ENCODE data around the gene ZNF750. TPM values are rescaled to one million over a fixed set of nuclear protein-coding genes. Genes with fewer than 3 reads are reported as not detected.

The ZNF750 gene
- total and polyA plus RNA-seq, 2 experiments from 2014 or later, result 0.13 to 0.17 TPM

DNA sequence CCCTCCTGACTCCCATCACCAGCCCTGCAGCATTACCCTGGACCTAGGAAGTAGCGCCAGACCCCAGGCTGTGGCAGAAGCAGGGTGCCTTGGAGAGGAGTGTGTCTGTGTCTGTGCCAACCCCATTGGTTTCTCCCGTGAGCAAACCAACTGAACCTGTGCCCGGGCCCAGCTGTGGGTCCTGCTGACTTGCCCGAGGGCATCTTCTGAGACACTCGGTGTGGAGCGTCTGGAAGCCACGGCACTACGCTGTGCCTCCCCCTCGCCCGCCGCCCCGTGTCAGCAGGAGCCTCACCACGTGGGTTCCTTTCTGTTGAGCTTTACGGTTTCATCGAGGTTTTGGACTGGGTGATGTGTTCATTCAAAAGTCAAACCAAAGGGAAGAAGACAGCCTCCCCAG, 27.8 kb downstream of the ZNF750 start:
- Histone ChIP-seq H3K27me3 (ENCODE audit: insufficient read depth) (no peaks in the 10 kb centered on the region), H3K79me2 (replicated peaks; ENCODE audit: insufficient read depth) (no peaks in the 10 kb centered on the region), H3K4me1 (ENCODE audit: insufficient read depth) (no peaks in the 10 kb centered on the region), H2AFZ (no peak overlapping the region), H4K20me1 (replicated peaks; ENCODE audit: insufficient read depth) (peaks cover 4% of the 10 kb centered on the region), H3K27ac (ENCODE audit: low read depth) (no peak overlapping the region), H3K4me3 (no peak overlapping the region), H3F3A (replicated peaks; ENCODE audit: low read depth) (no peaks in the 10 kb centered on the region), H3K36me3 (ENCODE audit: insufficient read depth) (peaks cover 17% of the 10 kb centered on the region; the same call in 1 of the 2 replicates), H3K9me2 (ENCODE audit: insufficient read depth) (no peaks in the 10 kb centered on the region), H3K4me2 (no peak overlapping the region)
- ATAC-seq (no peak), DNase-seq (ENCODE audit: low spot score) (no peak)
- no peak overlapping the region for H3K4me3 Mint-ChIP-seq
- H3K36me3 Mint-ChIP-seq (ENCODE audit: low read depth), result peaks cover 65% of the 10 kb centered on the region
- no peak for TF ChIP-seq ZNF462 (CRISPR knock-in tag; IDR thresholded peaks at IDR 0.05)
- TF ChIP-seq, protein P1, sequence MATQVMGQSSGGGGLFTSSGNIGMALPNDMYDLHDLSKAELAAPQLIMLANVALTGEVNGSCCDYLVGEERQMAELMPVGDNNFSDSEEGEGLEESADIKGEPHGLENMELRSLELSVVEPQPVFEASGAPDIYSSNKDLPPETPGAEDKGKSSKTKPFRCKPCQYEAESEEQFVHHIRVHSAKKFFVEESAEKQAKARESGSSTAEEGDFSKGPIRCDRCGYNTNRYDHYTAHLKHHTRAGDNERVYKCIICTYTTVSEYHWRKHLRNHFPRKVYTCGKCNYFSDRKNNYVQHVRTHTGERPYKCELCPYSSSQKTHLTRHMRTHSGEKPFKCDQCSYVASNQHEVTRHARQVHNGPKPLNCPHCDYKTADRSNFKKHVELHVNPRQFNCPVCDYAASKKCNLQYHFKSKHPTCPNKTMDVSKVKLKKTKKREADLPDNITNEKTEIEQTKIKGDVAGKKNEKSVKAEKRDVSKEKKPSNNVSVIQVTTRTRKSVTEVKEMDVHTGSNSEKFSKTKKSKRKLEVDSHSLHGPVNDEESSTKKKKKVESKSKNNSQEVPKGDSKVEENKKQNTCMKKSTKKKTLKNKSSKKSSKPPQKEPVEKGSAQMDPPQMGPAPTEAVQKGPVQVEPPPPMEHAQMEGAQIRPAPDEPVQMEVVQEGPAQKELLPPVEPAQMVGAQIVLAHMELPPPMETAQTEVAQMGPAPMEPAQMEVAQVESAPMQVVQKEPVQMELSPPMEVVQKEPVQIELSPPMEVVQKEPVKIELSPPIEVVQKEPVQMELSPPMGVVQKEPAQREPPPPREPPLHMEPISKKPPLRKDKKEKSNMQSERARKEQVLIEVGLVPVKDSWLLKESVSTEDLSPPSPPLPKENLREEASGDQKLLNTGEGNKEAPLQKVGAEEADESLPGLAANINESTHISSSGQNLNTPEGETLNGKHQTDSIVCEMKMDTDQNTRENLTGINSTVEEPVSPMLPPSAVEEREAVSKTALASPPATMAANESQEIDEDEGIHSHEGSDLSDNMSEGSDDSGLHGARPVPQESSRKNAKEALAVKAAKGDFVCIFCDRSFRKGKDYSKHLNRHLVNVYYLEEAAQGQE (IDR thresholded peaks at IDR 0.05; ENCODE audit: unreplicated experiment), result no peak
- no peak for TF ChIP-seq CREB1 (CRISPR knock-in tag; IDR thresholded peaks at IDR 0.05; ENCODE audit: low read depth)
- no peak for TF ChIP-seq NANOG (IDR thresholded peaks at IDR 0.05; ENCODE audit: borderline replicate concordance)
- no peak for TF ChIP-seq EZH2 (IDR thresholded peaks at IDR 0.05; ENCODE audit: low read depth, unreplicated experiment)
- TF ChIP-seq, protein P2, sequence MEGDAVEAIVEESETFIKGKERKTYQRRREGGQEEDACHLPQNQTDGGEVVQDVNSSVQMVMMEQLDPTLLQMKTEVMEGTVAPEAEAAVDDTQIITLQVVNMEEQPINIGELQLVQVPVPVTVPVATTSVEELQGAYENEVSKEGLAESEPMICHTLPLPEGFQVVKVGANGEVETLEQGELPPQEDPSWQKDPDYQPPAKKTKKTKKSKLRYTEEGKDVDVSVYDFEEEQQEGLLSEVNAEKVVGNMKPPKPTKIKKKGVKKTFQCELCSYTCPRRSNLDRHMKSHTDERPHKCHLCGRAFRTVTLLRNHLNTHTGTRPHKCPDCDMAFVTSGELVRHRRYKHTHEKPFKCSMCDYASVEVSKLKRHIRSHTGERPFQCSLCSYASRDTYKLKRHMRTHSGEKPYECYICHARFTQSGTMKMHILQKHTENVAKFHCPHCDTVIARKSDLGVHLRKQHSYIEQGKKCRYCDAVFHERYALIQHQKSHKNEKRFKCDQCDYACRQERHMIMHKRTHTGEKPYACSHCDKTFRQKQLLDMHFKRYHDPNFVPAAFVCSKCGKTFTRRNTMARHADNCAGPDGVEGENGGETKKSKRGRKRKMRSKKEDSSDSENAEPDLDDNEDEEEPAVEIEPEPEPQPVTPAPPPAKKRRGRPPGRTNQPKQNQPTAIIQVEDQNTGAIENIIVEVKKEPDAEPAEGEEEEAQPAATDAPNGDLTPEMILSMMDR (conservative IDR thresholded peaks at IDR 0.05; ENCODE audit: low read depth in 2 of 2), result no peak
- TF ChIP-seq ETS1 (IDR thresholded peaks at IDR 0.05), result no peak
- TF ChIP-seq STAT1 (IDR thresholded peaks at IDR 0.05; ENCODE audit: unreplicated experiment), result no peak
- no peak for TF ChIP-seq POLR2AphosphoS5 (IDR thresholded peaks at IDR 0.05; ENCODE audit: low read depth)
- no peak for TF ChIP-seq ZNF114 (CRISPR knock-in tag; IDR thresholded peaks at IDR 0.05)
- TF ChIP-seq ZNF331 (CRISPR knock-in tag; IDR thresholded peaks at IDR 0.05; ENCODE audit: low read depth), result no peak
- no peak for TF ChIP-seq EZH2phosphoT487 (IDR thresholded peaks at IDR 0.05; ENCODE audit: unreplicated experiment)
- TF ChIP-seq JUNB (IDR thresholded peaks at IDR 0.05; ENCODE audit: unreplicated experiment), result no peak
- H3K27me3 Mint-ChIP-seq (ENCODE audit: insufficient read depth, low read depth, poor library complexity), result peaks cover 9% of the 10 kb centered on the region
- no peaks in the 10 kb centered on the region for H3K4me1 Mint-ChIP-seq
- no peak overlapping the region for H3K27ac Mint-ChIP-seq
- H3K9me3 Mint-ChIP-seq, result no peaks in the 10 kb centered on the region

Measured in GM23338 (cell line).